ENCODE results near the gene GMPS.

DNA sequence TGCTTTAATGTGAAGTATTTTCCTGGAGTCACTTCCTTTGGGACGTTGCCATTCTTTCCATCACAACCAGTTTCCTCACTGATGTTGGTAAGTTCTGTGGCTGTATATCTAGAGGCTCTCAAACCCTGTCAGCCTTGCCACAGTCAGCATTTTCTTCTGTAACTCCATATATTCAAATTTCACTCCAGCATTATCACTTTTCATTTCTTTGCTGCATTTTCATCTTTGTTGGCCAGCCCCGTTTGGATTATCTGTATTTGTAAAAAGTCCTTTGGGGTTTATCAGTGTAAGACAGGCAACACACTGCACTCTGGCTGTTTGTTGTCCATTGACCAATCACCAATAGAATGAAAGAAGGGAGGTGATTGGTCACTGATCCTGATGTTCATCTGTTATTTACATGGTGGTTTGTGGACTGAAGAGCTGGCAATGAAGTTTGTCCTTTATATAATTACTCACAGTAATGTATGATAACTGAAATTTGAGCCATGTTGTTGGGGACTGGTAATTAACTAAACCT is 20.3 kb downstream of the GMPS start:
- TF ChIP-seq, protein P1, sequence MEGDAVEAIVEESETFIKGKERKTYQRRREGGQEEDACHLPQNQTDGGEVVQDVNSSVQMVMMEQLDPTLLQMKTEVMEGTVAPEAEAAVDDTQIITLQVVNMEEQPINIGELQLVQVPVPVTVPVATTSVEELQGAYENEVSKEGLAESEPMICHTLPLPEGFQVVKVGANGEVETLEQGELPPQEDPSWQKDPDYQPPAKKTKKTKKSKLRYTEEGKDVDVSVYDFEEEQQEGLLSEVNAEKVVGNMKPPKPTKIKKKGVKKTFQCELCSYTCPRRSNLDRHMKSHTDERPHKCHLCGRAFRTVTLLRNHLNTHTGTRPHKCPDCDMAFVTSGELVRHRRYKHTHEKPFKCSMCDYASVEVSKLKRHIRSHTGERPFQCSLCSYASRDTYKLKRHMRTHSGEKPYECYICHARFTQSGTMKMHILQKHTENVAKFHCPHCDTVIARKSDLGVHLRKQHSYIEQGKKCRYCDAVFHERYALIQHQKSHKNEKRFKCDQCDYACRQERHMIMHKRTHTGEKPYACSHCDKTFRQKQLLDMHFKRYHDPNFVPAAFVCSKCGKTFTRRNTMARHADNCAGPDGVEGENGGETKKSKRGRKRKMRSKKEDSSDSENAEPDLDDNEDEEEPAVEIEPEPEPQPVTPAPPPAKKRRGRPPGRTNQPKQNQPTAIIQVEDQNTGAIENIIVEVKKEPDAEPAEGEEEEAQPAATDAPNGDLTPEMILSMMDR (IDR thresholded peaks at IDR 0.05): no peak
- TF ChIP-seq POLR2A (IDR thresholded peaks at IDR 0.05): no peak
